K562 (cell line): ENCODE data around the gene MAN2A1. TPM values are rescaled to one million over a fixed set of nuclear protein-coding genes. Genes with fewer than 3 reads are reported as not detected.

ENCODE experiments used
- BDP1 ChIP-seq: IDR thresholded peaks from 3 replicates; pipeline ENCODE4 v1.6.1; 2011; ENCODE audit not compliant: insufficient read length, insufficient read depth
- COPS2 ChIP-seq: fragments of 450-650 bp; conservative IDR thresholded peaks from 2 replicates; pipeline ENCODE4 v1.6.1; 2016; ENCODE audit warnings: mild to moderate bottlenecking, moderate library complexity
- E2F6 ChIP-seq, 2 experiments: IDR thresholded peaks; 2 replicates each; pipeline ENCODE4 v1.6.1; 2011; ENCODE audit warnings: borderline replicate concordance in 1 of 2, control low read depth in 1 of 2, low read depth in 1 of 2, low read length in 1 of 2, mild to moderate bottlenecking in 1 of 2, mixed read lengths in 1 of 2, moderate library complexity in 1 of 2; ENCODE audit not compliant: insufficient read depth in 1 of 2, insufficient read length in 1 of 2, poor library complexity in 1 of 2, severe bottlenecking in 1 of 2; ENCODE audit errors: extremely low read depth in 1 of 2
- ELF4 ChIP-seq: fragments of 450-650 bp; formaldehyde crosslinking; IDR thresholded peaks from 2 replicates; pipeline ENCODE4 v1.4.0; 2022; ENCODE audit warnings: missing genetic modification characterization
- FIP1L1 ChIP-seq: fragments of 200-400 bp; formaldehyde crosslinking; IDR thresholded peaks from 2 replicates; pipeline ENCODE4 v1.6.1; 2018; ENCODE audit warnings: mild to moderate bottlenecking, low read depth, low read length; ENCODE audit not compliant: poor library complexity, severe bottlenecking
- KDM4B ChIP-seq, 2 experiments: fragments of 450-650 bp in 1 of 2; sonication (generic) in 1 of 2; IDR thresholded peaks; 2 replicates each; pipeline ENCODE4 v1.6.1; 2016 to 2017; ENCODE audit warnings: borderline replicate concordance in 2 of 2, antibody characterized with exemption in 1 of 2, low read depth in 1 of 2, mild to moderate bottlenecking in 1 of 2
- MBD2 ChIP-seq: sonication (generic); IDR thresholded peaks from 2 replicates; pipeline ENCODE4 v1.6.1; 2016; ENCODE audit warnings: low read depth, borderline replicate concordance
- NCOA4 ChIP-seq: fragments of 450-650 bp; IDR thresholded peaks from 2 replicates; pipeline ENCODE4 v1.6.1; 2018; ENCODE audit warnings: mild to moderate bottlenecking; ENCODE audit not compliant: partially characterized antibody
- NELFE ChIP-seq: IDR thresholded peaks from 2 replicates; pipeline ENCODE4 v1.6.1; 2011; ENCODE audit warnings: mild to moderate bottlenecking; ENCODE audit not compliant: insufficient read depth, insufficient read length
- PRPF4 ChIP-seq: fragments of 200-400 bp; formaldehyde crosslinking; IDR thresholded peaks from one replicate; pipeline ENCODE4 v1.6.1; 2017; ENCODE audit warnings: low read length, low read depth, mild to moderate bottlenecking; ENCODE audit not compliant: insufficient read depth, poor library complexity, severe bottlenecking
- RB1 ChIP-seq: fragments of 450-650 bp; IDR thresholded peaks from 2 replicates; pipeline ENCODE4 v1.6.1; 2017; ENCODE audit warnings: low read depth, mild to moderate bottlenecking
- SMARCB1 ChIP-seq: IDR thresholded peaks from 2 replicates; pipeline ENCODE4 v1.6.1; 2011; ENCODE audit warnings: improper control_type of control experiment, low read depth; ENCODE audit not compliant: insufficient read length
- TBL1XR1 ChIP-seq, 2 experiments: IDR thresholded peaks; 2 replicates each; pipeline ENCODE4 v1.6.1; 2012; ENCODE audit warnings: improper control_type of control experiment in 2 of 2, low read length in 2 of 2, mild to moderate bottlenecking in 1 of 2
- TCF7 ChIP-seq: sonication (generic); IDR thresholded peaks from 2 replicates; pipeline ENCODE4 v1.6.1; 2016; ENCODE audit warnings: antibody characterized with exemption, borderline replicate concordance
- U2AF2 ChIP-seq: fragments of 200-400 bp; formaldehyde crosslinking; optimal IDR thresholded peaks from 2 replicates; pipeline ENCODE3; 2017; ENCODE audit warnings: low read depth, mild to moderate bottlenecking, low read length
- ZNF277 ChIP-seq: fragments of 250-450 bp; sonication (Bioruptor Pico); IDR thresholded peaks from 2 replicates; pipeline ENCODE4 v1.8.0; 2022; ENCODE audit warnings: inconsistent platforms, mild to moderate bottlenecking, moderate library complexity, borderline replicate concordance
- ZSCAN32 ChIP-seq: fragments of 450-650 bp; formaldehyde crosslinking; IDR thresholded peaks from 2 replicates; pipeline ENCODE4 v1.4.0; 2020; ENCODE audit warnings: mild to moderate bottlenecking, moderate library complexity
- polyA plus RNA-seq, 8 experiments: library from polyadenylated mRNA; depleted of rRNA in 4 of 8; stranded (reverse) in 5 of 8; unstranded in 3 of 8; fragments of >200 nt; fragmentation: Nextera tagmentation in 2 of 8; fragmentation: Illumina TruSeq in 1 of 8; extraction: Ambion mirVana in 2 of 8; extraction: Trizol in 1 of 8; gene quantifications; 2 replicates each; pipeline versions ENCODE4 v1.2.1 to v1.2.3, GENCODE V29; 2011 to 2014; ENCODE audit warnings: inconsistent platforms in 1 of 8, missing spikeins in 1 of 8
- total RNA-seq, 7 experiments: library from RNA; depleted of rRNA in 6 of 7; stranded (reverse); fragments of >200 nt in 6 of 7; fragmentation: Illumina TruSeq in 2 of 7; extraction: Trizol in 2 of 7; gene quantifications; 2 replicates each; pipeline versions ENCODE4 v1.2.1 to v1.2.3, GENCODE V29; 2011 to 2021; ENCODE audit warnings: low replicate concordance in 1 of 7
- TF ChIP-seq, protein P1 (sequence below): fragments of 250-450 bp; sonication (Bioruptor Pico); IDR thresholded peaks from 2 replicates; pipeline ENCODE4 v1.5.1; 2021; ENCODE audit warnings: mild to moderate bottlenecking
- TF ChIP-seq, protein P2 (sequence below), 3 experiments: IDR thresholded peaks in 2 of 3; conservative IDR thresholded peaks in 1 of 3; 2 replicates each; pipeline ENCODE4 v1.5.1; 2011 to 2012; ENCODE audit warnings: low read length in 3 of 3, mild to moderate bottlenecking in 3 of 3, control low read depth in 2 of 3, improper control_type of control experiment in 1 of 3, inconsistent platforms in 1 of 3, low read depth in 1 of 3, mixed read lengths in 1 of 3, moderate library complexity in 1 of 3; ENCODE audit not compliant: insufficient read depth in 2 of 3

Gene MAN2A1
- total and polyA plus RNA-seq, 9 of the 15 experiments (the other 6 are each of a cell fraction or from before 2014, with no cell fraction given), result 5.2 to 32.0 (median 19.8) TPM

DNA sequence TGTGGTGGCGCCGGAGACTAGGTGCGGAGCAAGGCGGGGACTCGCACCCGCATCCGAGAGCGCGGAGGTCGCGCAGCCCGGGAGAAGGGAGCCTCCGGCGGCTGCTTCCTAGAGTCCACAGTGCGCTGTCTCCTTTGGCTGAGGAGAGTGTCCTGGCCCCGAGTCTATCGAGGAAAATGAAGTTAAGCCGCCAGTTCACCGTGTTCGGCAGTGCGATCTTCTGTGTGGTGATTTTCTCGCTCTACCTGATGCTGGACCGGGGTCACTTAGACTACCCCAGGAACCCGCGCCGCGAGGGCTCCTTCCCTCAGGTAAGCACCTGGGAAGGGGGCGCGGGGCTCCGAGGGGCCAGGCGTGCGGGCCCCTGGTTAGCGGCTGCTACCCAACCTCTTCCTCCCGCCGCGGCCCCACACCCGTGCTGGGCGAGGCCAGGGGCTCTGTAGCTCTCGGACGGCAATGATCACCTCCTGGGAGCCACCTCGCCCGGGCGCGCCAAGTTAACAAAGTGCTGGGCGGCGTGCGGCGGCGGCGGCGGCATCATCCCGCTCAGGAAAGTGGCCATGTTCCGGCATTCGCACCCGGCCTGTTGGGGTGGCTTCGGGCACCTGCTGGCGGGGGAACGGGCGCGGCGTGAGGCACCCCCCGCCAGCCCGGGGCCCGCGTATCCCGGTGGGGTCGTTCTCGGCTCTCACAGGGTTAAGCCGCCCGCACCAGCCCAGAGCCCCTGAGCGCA is 681 bp downstream of the MAN2A1 start (continued):
- TF ChIP-seq NELFE (no peak), NCOA4 (no peak), FIP1L1 (peak; percentile 87), U2AF2 (no peak), COPS2 (no peak), ZSCAN32 (CRISPR knock-in tag) (no peak), MBD2 (no peak), ZNF277 (CRISPR knock-in tag) (no peak), RB1 (0 out of 2 replicates have a peak, but pooled peaks have one; percentile 21), BDP1 (no peak), E2F6 (IDR thresholded peaks at IDR 0.05; ENCODE audit: borderline replicate concordance in 1 of 2, extremely low read depth in 1 of 2, insufficient read depth in 1 of 2, insufficient read length in 1 of 2, low read depth in 1 of 2, low read length in 1 of 2, poor library complexity in 1 of 2, severe bottlenecking in 1 of 2) (peak in 1 of 2 experiments; percentile 34), ELF4 (CRISPR knock-in tag) (no peak), TCF7 (no peak), SMARCB1 (no peak), PRPF4 (peak; percentile 27), KDM4B (IDR thresholded peaks at IDR 0.05; ENCODE audit: borderline replicate concordance in 2 of 2, low read depth in 1 of 2) (no peak), TBL1XR1 (IDR thresholded peaks at IDR 0.05; ENCODE audit: low read length in 2 of 2) (no peak)
- TF ChIP-seq, protein P1, sequence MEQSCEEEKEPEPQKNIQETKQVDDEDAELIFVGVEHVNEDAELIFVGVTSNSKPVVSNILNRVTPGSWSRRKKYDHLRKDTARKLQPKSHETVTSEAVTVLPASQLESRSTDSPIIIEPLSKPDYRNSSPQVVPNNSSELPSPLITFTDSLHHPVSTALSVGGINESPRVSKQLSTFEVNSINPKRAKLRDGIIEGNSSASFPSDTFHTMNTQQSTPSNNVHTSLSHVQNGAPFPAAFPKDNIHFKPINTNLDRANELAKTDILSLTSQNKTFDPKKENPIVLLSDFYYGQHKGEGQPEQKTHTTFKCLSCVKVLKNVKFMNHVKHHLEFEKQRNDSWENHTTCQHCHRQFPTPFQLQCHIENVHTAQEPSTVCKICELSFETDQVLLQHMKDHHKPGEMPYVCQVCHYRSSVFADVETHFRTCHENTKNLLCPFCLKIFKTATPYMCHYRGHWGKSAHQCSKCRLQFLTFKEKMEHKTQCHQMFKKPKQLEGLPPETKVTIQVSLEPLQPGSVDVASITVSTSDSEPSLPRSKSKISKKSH, result no peak
- TF ChIP-seq, protein P2, sequence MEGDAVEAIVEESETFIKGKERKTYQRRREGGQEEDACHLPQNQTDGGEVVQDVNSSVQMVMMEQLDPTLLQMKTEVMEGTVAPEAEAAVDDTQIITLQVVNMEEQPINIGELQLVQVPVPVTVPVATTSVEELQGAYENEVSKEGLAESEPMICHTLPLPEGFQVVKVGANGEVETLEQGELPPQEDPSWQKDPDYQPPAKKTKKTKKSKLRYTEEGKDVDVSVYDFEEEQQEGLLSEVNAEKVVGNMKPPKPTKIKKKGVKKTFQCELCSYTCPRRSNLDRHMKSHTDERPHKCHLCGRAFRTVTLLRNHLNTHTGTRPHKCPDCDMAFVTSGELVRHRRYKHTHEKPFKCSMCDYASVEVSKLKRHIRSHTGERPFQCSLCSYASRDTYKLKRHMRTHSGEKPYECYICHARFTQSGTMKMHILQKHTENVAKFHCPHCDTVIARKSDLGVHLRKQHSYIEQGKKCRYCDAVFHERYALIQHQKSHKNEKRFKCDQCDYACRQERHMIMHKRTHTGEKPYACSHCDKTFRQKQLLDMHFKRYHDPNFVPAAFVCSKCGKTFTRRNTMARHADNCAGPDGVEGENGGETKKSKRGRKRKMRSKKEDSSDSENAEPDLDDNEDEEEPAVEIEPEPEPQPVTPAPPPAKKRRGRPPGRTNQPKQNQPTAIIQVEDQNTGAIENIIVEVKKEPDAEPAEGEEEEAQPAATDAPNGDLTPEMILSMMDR (IDR thresholded peaks at IDR 0.05 in 2 of 3, conservative IDR thresholded peaks at IDR 0.05 in 1 of 3; ENCODE audit: insufficient read depth in 2 of 3, low read depth in 1 of 3, low read length in 3 of 3), result peak in 2 of 3 experiments; percentile 3 to 11; a peak in 1 of 6 replicates
